HepG2 (cell line): ENCODE data around the gene LRRC8E. TPM values are rescaled to one million over a fixed set of nuclear protein-coding genes. Genes with fewer than 3 reads are reported as not detected.

Experiments used
- ATAC-seq: fragments of 200-7000 bp; cut with Tn5 transposase; 3 replicates; pipeline ENCODE4 v1.9.1; 2020; ENCODE audit warnings: mild to moderate bottlenecking, moderate library complexity
- BruUV-seq: library from RNA; stranded (reverse); fragments of 400-500 nt; replicated peaks from 2 replicates; lab custom pipeline; 2021; lab: Mats Ljungman, UMichigan
- CTCF ChIA-PET: fragments of 300-600 bp; formaldehyde crosslinking; extraction: SDS; loops from one replicate; lab custom pipeline; 2021; ENCODE audit warnings: low total read pairs, inconsistent platforms, low intra/inter-chr PET ratio; lab: Yijun Ruan, JAX
- POLR2A ChIA-PET: fragments of 350-600 bp; sonication (Branson Sonifier 250); formaldehyde crosslinking; loops from one replicate; lab custom pipeline; 2020; ENCODE audit warnings: antibody characterized with exemption, inconsistent platforms; lab: Yijun Ruan, JAX
- DNase-seq: peaks from one replicate; pipeline ENCODE4 v3.0.0-alpha.2; 2015; ENCODE audit warnings: low spot score
- FAIRE-seq: peaks from 3 replicates; lab custom pipeline; 2011; peaks lifted over from hg19 to GRCh38; lab: Jason Lieb, UNC
- H2AFZ ChIP-seq: one replicate; pipeline ENCODE4 v1.6.1; 2011; ENCODE audit warnings: low read length, inconsistent platforms
- H3K27ac ChIP-seq: fragments of 300-600 bp; 3 replicates; pipeline ENCODE4 v1.8.0; 2011; ENCODE audit warnings: mixed run types, mild to moderate bottlenecking, mixed read lengths, low read length, inconsistent platforms; ENCODE audit not compliant: insufficient read depth; ENCODE audit errors: extremely low read length
- H3K27me3 ChIP-seq, 2 experiments: fragments of 200-600 bp in 1 of 2; 2 replicates in 1 of 2; 3 replicates in 1 of 2; pipeline versions ENCODE4 v1.6.0 to v1.8.0; 2011; ENCODE audit warnings: low read length in 2 of 2, mild to moderate bottlenecking in 2 of 2, moderate library complexity in 2 of 2, inconsistent platforms in 1 of 2; ENCODE audit not compliant: insufficient read depth in 2 of 2, control insufficient read depth in 1 of 2
- H3K36me3 ChIP-seq, 2 experiments: fragments of 200-600 bp in 1 of 2; replicated peaks in 1 of 2; 2 replicates in 1 of 2; 3 replicates in 1 of 2; pipeline versions ENCODE4 v1.5.1 to v1.8.0; 2011; ENCODE audit warnings: low read length in 2 of 2, inconsistent platforms in 1 of 2; ENCODE audit not compliant: insufficient read depth in 2 of 2, control insufficient read depth in 1 of 2
- H3K4me1 ChIP-seq: 2 replicates; pipeline ENCODE4 v1.5.1; 2012; ENCODE audit warnings: low read length, inconsistent platforms; ENCODE audit not compliant: insufficient read depth
- H3K4me2 ChIP-seq: 2 replicates; pipeline ENCODE4 v1.6.0; 2011; ENCODE audit warnings: low read depth, low read length, inconsistent platforms
- H3K4me3 ChIP-seq, 3 experiments: fragments of 200-600 bp in 1 of 3; sonication (generic), shearing (Covaris generic) in 1 of 3; replicated peaks in 1 of 3; 2 replicates each; pipeline ENCODE4 v1.5.1; 2011 to 2016; ENCODE audit warnings: low read length in 3 of 3, inconsistent platforms in 2 of 3, low read depth in 2 of 3, mild to moderate bottlenecking in 2 of 3, control low read depth in 1 of 3, mixed read lengths in 1 of 3; ENCODE audit not compliant: insufficient read depth in 1 of 3
- H3K79me2 ChIP-seq: one replicate; pipeline ENCODE4 v1.6.1; 2011; ENCODE audit warnings: low read length, inconsistent platforms; ENCODE audit not compliant: insufficient read depth
- H3K9ac ChIP-seq: 2 replicates; pipeline ENCODE4 v1.6.0; 2011; ENCODE audit warnings: mild to moderate bottlenecking, low read depth, low read length, inconsistent platforms; ENCODE audit not compliant: insufficient read depth
- H3K9me3 ChIP-seq: 2 replicates; pipeline ENCODE4 v1.5.1; 2012; ENCODE audit warnings: mild to moderate bottlenecking, low read length
- H4K20me1 ChIP-seq: 2 replicates; pipeline ENCODE4 v1.6.0; 2011; ENCODE audit warnings: inconsistent platforms, mild to moderate bottlenecking, low read length, moderate library complexity; ENCODE audit not compliant: insufficient read depth
- ATF1 ChIP-seq: IDR thresholded peaks from 2 replicates; pipeline ENCODE4 v1.6.1; 2016; ENCODE audit warnings: mild to moderate bottlenecking, control low read depth
- HBP1 ChIP-seq: IDR thresholded peaks from 2 replicates; pipeline ENCODE4 v1.6.1; 2016; ENCODE audit warnings: low read depth, control low read depth
- HNRNPK ChIP-seq: fragments of 200-400 bp; formaldehyde crosslinking; IDR thresholded peaks from 2 replicates; pipeline ENCODE4 v1.6.1; 2018; ENCODE audit warnings: low read length, low read depth, moderate library complexity, mild to moderate bottlenecking; ENCODE audit not compliant: poor library complexity, severe bottlenecking
- ISX ChIP-seq: sonication (generic); formaldehyde crosslinking; conservative IDR thresholded peaks from 2 replicates; pipeline ENCODE4 v1.5.0; 2020; ENCODE audit warnings: missing genetic modification reagents
- KDM5B ChIP-seq: sonication (generic); formaldehyde crosslinking; IDR thresholded peaks from 2 replicates; pipeline ENCODE4 v1.4.0; 2020; ENCODE audit warnings: missing genetic modification reagents, mild to moderate bottlenecking, borderline replicate concordance
- NFE2L1 ChIP-seq: sonication (generic); formaldehyde crosslinking; IDR thresholded peaks from 2 replicates; pipeline ENCODE4 v1.4.0; 2020; ENCODE audit warnings: missing genetic modification reagents, mild to moderate bottlenecking, borderline replicate concordance
- NKX3-1 ChIP-seq: sonication (generic); formaldehyde crosslinking; IDR thresholded peaks from 2 replicates; pipeline ENCODE4 v1.5.0; 2020; ENCODE audit warnings: missing genetic modification reagents
- ONECUT2 ChIP-seq: sonication (generic); formaldehyde crosslinking; IDR thresholded peaks from 2 replicates; pipeline ENCODE4 v1.4.0; 2020; ENCODE audit warnings: missing genetic modification reagents
- POLR2A ChIP-seq, 2 experiments: IDR thresholded peaks; 2 replicates each; pipeline ENCODE4 v1.6.1; 2011; ENCODE audit warnings: low read depth in 2 of 2, low read length in 2 of 2, mild to moderate bottlenecking in 1 of 2, moderate library complexity in 1 of 2; ENCODE audit not compliant: insufficient read depth in 1 of 2
- TBX3 ChIP-seq: fragments of 450-650 bp; IDR thresholded peaks from 2 replicates; pipeline ENCODE4 v1.6.1; 2017; ENCODE audit warnings: antibody characterized with exemption, mild to moderate bottlenecking, inconsistent platforms, borderline replicate concordance
- TSC22D2 ChIP-seq: sonication (generic); formaldehyde crosslinking; IDR thresholded peaks from 2 replicates; pipeline ENCODE4 v1.5.1; 2020; ENCODE audit warnings: missing genetic modification reagents, mild to moderate bottlenecking, borderline replicate concordance
- ZNF556 ChIP-seq: sonication (generic); formaldehyde crosslinking; IDR thresholded peaks from 2 replicates; pipeline ENCODE4 v1.4.0; 2020; ENCODE audit warnings: mild to moderate bottlenecking, missing genetic modification reagents, borderline replicate concordance
- WGBS: methylation state at CpG from one replicate; pipeline ENCODE4 v1.1.6; 2017; ENCODE audit warnings: low lambda C conversion rate; 5-methylcytosine and 5-hydroxymethylcytosine counted together
- in situ Hi-C: cut with HindIII; loops from 2 replicates; pipeline ENCODE4 v1.10.0; 2017; ENCODE audit warnings: low pct_unique_long_range_greater_than_20kb; ENCODE audit not compliant: extremely low pct_ligation_motif_present
- intact Hi-C: fragments of 100-400 bp; cut with micrococcal nuclease; formaldehyde crosslinking; loops from one replicate; pipeline ENCODE4 v1.10.0; 2022; ENCODE audit not compliant: unreplicated experiment
- polyA plus RNA-seq, 8 experiments: library from polyadenylated mRNA; depleted of rRNA in 3 of 8; stranded (reverse) in 7 of 8; unstranded in 1 of 8; fragments of >200 nt; fragmentation: Illumina TruSeq in 4 of 8; extraction: Trizol in 4 of 8; gene quantifications; 2 replicates each; pipeline versions ENCODE4 v1.2.1 to v1.2.3, GENCODE V29; 2011 to 2016; ENCODE audit warnings: low read depth in 4 of 8, missing spikeins in 1 of 8, mixed read lengths in 1 of 8; ENCODE audit not compliant: insufficient read depth in 1 of 8
- total RNA-seq, 5 experiments: library from RNA; depleted of rRNA; stranded (reverse); fragments of >200 nt; fragmentation: Illumina TruSeq; extraction: Trizol; gene quantifications; 2 replicates each; pipeline ENCODE4 v1.2.3, GENCODE V29; 2016; ENCODE audit warnings: low read depth in 1 of 5
- TF ChIP-seq, protein P1 (sequence below): sonication (generic); formaldehyde crosslinking; IDR thresholded peaks from 2 replicates; pipeline ENCODE4 v1.4.0; 2020; ENCODE audit warnings: mild to moderate bottlenecking, low read depth, missing genetic modification reagents
- TF ChIP-seq, protein P2 (sequence below): sonication (generic); formaldehyde crosslinking; IDR thresholded peaks from 2 replicates; pipeline ENCODE4 v1.8.1; 2023; ENCODE audit warnings: mild to moderate bottlenecking, missing genetic modification reagents

The LRRC8E gene
- total and polyA plus RNA-seq, 2 of the 13 experiments (the other 11 are each of a cell fraction or from before 2014, with no cell fraction given) = 8.0 to 10.3 TPM

- no peak for TF ChIP-seq NKX3-1 (CRISPR knock-in tag)
- TF ChIP-seq, protein P1, sequence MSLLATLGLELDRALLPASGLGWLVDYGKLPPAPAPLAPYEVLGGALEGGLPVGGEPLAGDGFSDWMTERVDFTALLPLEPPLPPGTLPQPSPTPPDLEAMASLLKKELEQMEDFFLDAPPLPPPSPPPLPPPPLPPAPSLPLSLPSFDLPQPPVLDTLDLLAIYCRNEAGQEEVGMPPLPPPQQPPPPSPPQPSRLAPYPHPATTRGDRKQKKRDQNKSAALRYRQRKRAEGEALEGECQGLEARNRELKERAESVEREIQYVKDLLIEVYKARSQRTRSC (CRISPR knock-in tag) = no peak
- TF ChIP-seq ZNF556 (CRISPR knock-in tag) = no peak
- TF ChIP-seq TBX3 = no peak
- no peak for TF ChIP-seq HNRNPK
These were observed 39.5 kb downstream of the LRRC8E start (continued) for GRCh38 chr19:7927605-7928333.

GRCh38 chr19:7928334-7928706 lies 40.0 kb downstream of the LRRC8E start:
- no TSS peak for BruUV-seq
- H3K27ac ChIP-seq = no peak overlapping the region
- H3K4me1 ChIP-seq = no peaks in the 10 kb centered on the region
- H3K79me2 ChIP-seq = no peaks in the 10 kb centered on the region
- no peaks in the 10 kb centered on the region for H3K27me3 ChIP-seq
- H3K9ac ChIP-seq = no peak overlapping the region
- ATAC-seq (no peak), DNase-seq (no peak), FAIRE-seq (no peak)
- no peak overlapping the region for H3K4me2 ChIP-seq
- H4K20me1 ChIP-seq = no peaks in the 10 kb centered on the region
- 96% methylated on average over 9 of the region's 9 CpGs for whole genome bisulfite sequencing
- H3K4me3 ChIP-seq = no peak overlapping the region
- POLR2A ChIA-PET = interaction anchor here (1.3 to 5.2 kb wide), 3 partner anchors 8 to 97 kb away, joined by 3 to 57 read pairs (median 34); partner anchors contain the start of genes SNAPC2 and TIMM44
- intact Hi-C loops = no loop called here
- TF ChIP-seq NFE2L1 (CRISPR knock-in tag) = no peak
- no peak for TF ChIP-seq KDM5B (CRISPR knock-in tag)
- no peak for TF ChIP-seq TSC22D2 (CRISPR knock-in tag)
- no peak for TF ChIP-seq POLR2A (IDR thresholded peaks at IDR 0.05; ENCODE audit: insufficient read depth in 1 of 2, low read depth in 2 of 2, low read length in 2 of 2)
- no peak for TF ChIP-seq HBP1 (CRISPR knock-in tag)
- TF ChIP-seq ONECUT2 = no peak
- TF ChIP-seq ATF1 = no peak
- TF ChIP-seq ISX (CRISPR knock-in tag) = no peak
- TF ChIP-seq, protein P2, sequence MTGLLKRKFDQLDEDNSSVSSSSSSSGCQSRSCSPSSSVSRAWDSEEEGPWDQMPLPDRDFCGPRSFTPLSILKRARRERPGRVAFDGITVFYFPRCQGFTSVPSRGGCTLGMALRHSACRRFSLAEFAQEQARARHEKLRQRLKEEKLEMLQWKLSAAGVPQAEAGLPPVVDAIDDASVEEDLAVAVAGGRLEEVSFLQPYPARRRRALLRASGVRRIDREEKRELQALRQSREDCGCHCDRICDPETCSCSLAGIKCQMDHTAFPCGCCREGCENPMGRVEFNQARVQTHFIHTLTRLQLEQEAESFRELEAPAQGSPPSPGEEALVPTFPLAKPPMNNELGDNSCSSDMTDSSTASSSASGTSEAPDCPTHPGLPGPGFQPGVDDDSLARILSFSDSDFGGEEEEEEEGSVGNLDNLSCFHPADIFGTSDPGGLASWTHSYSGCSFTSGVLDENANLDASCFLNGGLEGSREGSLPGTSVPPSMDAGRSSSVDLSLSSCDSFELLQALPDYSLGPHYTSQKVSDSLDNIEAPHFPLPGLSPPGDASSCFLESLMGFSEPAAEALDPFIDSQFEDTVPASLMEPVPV (CRISPR knock-in tag) = no peak
- H2AFZ ChIP-seq = no peak overlapping the region
- in situ Hi-C loops = no loop called here
- CTCF ChIA-PET = no interaction called here
- H3K36me3 ChIP-seq = peaks cover 17 to 30% of the 10 kb centered on the region in 2 experiments; a peak in 4 of 5 replicates
- H3K9me3 ChIP-seq = no peaks in the 10 kb centered on the region
